Measurements from ENCODE around the gene PLOD3.

PLOD3 gene

GRCh38 chr7:101179117-101179516 lies 38.3 kb downstream of the PLOD3 start:
- no peak for DNase-seq (ENCODE audit: low read depth)

GRCh38 chr7:101177644-101178043 lies 39.7 kb downstream of the PLOD3 start:
- DNase-seq (ENCODE audit: low read depth) = no peak

DNA sequence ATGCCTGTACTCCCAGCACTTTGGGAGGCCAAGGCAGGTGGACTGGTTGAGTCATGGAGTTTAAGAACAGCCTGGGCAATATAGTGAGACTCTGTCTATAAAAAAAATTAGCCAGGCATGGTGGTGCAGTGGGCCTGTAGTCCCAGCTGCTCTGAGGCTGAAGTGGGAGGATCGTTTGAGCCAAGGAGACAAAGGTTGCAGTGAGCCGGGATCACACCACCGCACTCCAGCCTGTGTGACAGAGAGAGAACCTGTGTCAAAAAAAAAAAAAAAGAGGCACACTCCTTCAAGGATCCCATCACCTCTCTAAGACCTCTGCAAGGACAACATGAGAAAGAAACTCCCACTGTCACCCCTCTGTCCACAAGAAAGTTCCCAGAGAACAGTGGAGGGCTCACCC lies 41.7 kb downstream of the PLOD3 start:
- no peak for DNase-seq (ENCODE audit: low read depth)

GRCh38 chr7:101174322-101174854 lies 43.0 kb downstream of the PLOD3 start:
- DNase-seq (ENCODE audit: low read depth) = no peak

DNA sequence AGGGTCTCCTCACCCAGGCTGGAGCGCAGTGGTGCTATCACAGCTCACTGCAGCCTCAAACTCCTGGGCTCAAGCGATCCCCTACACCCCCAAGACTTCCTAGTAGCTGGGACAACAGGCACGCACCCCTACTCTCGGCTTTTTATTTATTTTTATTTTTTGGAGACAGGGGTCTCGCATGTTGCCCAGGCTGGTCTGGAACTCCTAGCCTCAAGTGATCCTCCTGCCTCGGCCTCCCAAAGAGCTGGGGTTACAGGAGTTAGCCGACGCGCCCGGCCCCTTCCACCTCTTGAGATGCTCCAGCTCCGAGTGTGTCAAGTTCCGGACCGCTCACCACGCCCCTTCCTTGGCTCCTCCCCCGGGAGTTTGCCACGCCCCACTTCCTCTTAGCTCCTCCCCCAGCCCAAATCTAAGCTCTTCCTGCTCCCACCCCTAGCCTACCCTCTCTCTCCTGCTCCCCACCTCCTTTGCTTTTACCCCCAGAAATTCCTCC lies 43.6 kb downstream of the PLOD3 start:
- DNase-seq (ENCODE audit: low read depth) = no peak

GRCh38 chr7:101172854-101173751 lies 44.3 kb downstream of the PLOD3 start:
- no peak for DNase-seq (ENCODE audit: low read depth)

DNA sequence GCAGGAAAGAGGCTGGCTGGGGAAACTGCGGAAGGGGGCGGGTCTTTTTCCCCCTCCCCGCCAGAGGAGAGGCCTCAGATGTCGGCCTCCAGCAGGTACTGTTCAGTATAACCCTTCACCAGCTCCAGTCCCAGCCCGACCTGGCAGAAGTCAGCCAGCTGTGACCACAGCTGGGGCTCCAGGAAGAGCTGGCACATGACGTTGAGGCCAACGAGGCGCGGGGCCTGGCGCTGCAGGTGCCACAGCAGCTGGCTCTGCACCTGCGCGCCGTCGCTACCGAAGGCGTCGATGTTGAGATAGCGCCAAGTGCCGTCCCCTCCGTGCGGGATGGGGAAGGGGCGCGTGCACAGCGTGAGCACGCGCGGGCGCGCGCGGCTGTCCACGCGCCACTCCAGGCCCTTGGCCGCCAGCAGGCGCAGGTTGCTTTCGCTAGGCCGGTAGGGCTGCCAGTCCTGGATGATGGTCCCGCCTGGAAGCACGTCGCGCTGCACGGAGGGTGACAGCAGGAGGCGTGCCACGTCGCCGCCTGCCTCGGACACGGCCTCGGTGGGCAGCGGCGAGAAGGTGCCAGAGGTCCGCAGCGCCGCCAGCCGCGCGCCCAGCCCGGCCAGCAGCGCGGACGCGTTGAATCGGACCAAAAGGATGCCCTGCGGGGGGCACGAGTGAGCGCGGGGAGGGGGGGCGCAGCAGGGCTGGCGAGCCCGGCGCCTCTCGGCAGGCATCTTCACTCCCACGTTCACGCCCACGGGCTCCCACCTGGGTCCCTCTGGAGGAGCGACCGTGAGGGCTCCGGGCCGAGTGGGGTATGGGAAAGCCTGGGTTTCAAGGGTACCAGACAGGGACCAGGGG lies 45.2 kb downstream of the PLOD3 start:
- no peak for DNase-seq (ENCODE audit: low read depth)

GRCh38 chr7:101171442-101171837 lies 45.9 kb downstream of the PLOD3 start:
- no peak for DNase-seq (ENCODE audit: low read depth)

DNA sequence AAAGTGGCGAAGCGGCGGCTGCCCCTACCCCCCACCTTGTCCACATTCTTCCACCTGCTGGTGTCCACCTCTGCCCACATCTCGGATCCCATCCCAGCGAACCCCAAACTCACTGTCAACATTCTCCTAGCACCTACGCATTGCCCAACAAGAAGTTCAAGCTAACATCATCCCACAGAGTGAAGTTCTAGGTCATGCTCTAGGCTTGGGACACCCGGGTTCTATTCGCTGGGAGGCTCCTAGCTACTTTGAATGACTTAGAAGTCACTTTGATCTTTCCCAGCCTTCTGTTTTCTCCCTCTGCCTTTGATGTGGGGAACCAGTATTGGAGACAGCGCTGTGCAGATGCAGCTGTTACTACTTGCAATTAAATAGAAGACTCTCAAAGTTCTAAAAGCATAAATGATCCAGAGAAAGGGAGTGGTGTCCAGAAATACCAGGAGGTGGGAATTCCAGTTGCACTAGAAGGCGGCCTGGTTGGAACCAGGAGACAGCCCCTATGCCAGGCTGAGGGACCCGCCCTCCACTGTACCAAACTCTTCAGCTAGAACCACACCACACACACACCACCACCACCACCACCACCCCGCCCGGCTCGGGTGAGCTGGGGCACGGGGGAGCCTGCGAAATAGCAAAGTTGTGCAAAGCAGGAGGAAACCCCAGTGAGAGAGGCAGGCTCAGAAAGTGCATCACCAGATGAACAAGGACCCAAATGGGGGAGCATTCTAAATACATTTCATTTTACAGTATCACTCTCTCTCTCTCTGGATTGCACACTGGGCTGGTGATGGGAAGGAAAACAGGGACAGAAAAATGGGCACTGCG lies 46.6 kb downstream of the PLOD3 start:
- no peak for DNase-seq (ENCODE audit: low read depth)

GRCh38 chr7:101169838-101170551 lies 47.4 kb downstream of the PLOD3 start:
- peak; percentile 69 for DNase-seq (ENCODE audit: low read depth)

GRCh38 chr7:101169110-101169837 lies 48.1 kb downstream of the PLOD3 start:
- DNase-seq (ENCODE audit: low read depth) = no peak

GRCh38 chr7:101168412-101169049 lies 48.9 kb downstream of the PLOD3 start:
- no peak for DNase-seq (ENCODE audit: low read depth)

- DNase-seq (ENCODE audit: low read depth) = no peak
These were observed 49.6 kb downstream of the PLOD3 start for GRCh38 chr7:101167645-101168411.

GRCh38 chr7:101166909-101167644 lies 50.3 kb downstream of the PLOD3 start:
- no peak for DNase-seq (ENCODE audit: low read depth)

GRCh38 chr7:101166648-101166908 lies 50.8 kb downstream of the PLOD3 start:
- DNase-seq (ENCODE audit: low read depth) = no peak

GRCh38 chr7:101165958-101166647 lies 51.3 kb downstream of the PLOD3 start:
- DNase-seq (ENCODE audit: low read depth) = no peak

- DNase-seq (ENCODE audit: low read depth) = peak; percentile 88
These were observed 52.1 kb downstream of the PLOD3 start, which contains the start of gene VGF for GRCh38 chr7:101165075-101165957. VGF (minus strand) TSS chr7:101165569; CDS start chr7:101164843, 726 bp downstream.

Measured in stimulated activated CD8-positive, alpha-beta memory T cell treated with anti-CD3 and anti-CD28 coated beads, Interleukin-15, amount 100 ng/mL, for 24 hours (primary cell).